ENCODE measurements around the gene UQCR10. TPM values are rescaled to one million over a fixed set of nuclear protein-coding genes. Genes with fewer than 3 reads are reported as not detected.

UQCR10 gene
- total RNA-seq, 3 donors from 2014 or later: 61.2 to 74.1 (median 68.3) TPM

- TF ChIP-seq POLR2AphosphoS5 (IDR thresholded peaks at IDR 0.05): no peak
- no peak for TF ChIP-seq POLR2A (IDR thresholded peaks at IDR 0.05)
- no peak for TF ChIP-seq CTCF (IDR thresholded peaks at IDR 0.05)
- Histone ChIP-seq H3K4me1 (no peaks in the 10 kb centered on the region), H3K4me3 (no peak overlapping the region), H3K27me3 (peaks cover 3 to 10% of the 10 kb centered on the region in 2 donors), H3K9me3 (no peaks in the 10 kb centered on the region), H3K27ac (no peak overlapping the region), H3K36me3 (no peaks in the 10 kb centered on the region)
- DNase-seq (ENCODE audit: low spot score in 2 of 2): no peak
- intact Hi-C loops (cut with DNase I; ENCODE audit: low total_unique reads): no loop called here
Measured at GRCh38 chr22:29726106-29726505, 41.1 kb upstream of the UQCR10 start.

GRCh38 chr22:29726512-29727130, 40.5 kb upstream of the UQCR10 start:
- intact Hi-C loops (cut with DNase I; ENCODE audit: low total_unique reads): no loop called here
- TF ChIP-seq POLR2A (IDR thresholded peaks at IDR 0.05) (no peak), POLR2AphosphoS5 (IDR thresholded peaks at IDR 0.05) (no peak), CTCF (IDR thresholded peaks at IDR 0.05) (no peak)

GRCh38 chr22:29727131-29727523, 40.0 kb upstream of the UQCR10 start:
- intact Hi-C loops (cut with DNase I; ENCODE audit: low total_unique reads): no loop called here
- no peaks in the 10 kb centered on the region for H3K4me1 ChIP-seq
- H3K9me3 ChIP-seq: no peaks in the 10 kb centered on the region
- H3K27ac ChIP-seq: no peak overlapping the region
- DNase-seq (ENCODE audit: low spot score in 2 of 2): no peak
- H3K27me3 ChIP-seq: no peaks in the 10 kb centered on the region
- TF ChIP-seq POLR2A (IDR thresholded peaks at IDR 0.05) (no peak), CTCF (IDR thresholded peaks at IDR 0.05) (no peak), POLR2AphosphoS5 (IDR thresholded peaks at IDR 0.05) (no peak)
- no peak overlapping the region for H3K4me3 ChIP-seq
- H3K36me3 ChIP-seq: no peaks in the 10 kb centered on the region

More at GRCh38 chr22:29726512-29727130, 40.5 kb upstream of the UQCR10 start:
- Histone ChIP-seq H3K4me1 (no peaks in the 10 kb centered on the region), H3K27me3 (peaks cover 0 to 5% of the 10 kb centered on the region in 2 donors), H3K9me3 (no peaks in the 10 kb centered on the region), H3K27ac (no peak overlapping the region), H3K36me3 (no peaks in the 10 kb centered on the region), H3K4me3 (no peak overlapping the region)
- DNase-seq (ENCODE audit: low spot score in 2 of 2): no peak

GRCh38 chr22:29729161-29729560, 38.0 kb upstream of the UQCR10 start:
- Histone ChIP-seq H3K4me1 (no peaks in the 10 kb centered on the region), H3K27me3 (no peaks in the 10 kb centered on the region), H3K27ac (no peak overlapping the region), H3K36me3 (no peaks in the 10 kb centered on the region), H3K4me3 (no peak overlapping the region), H3K9me3 (no peaks in the 10 kb centered on the region)
- no peak for DNase-seq (ENCODE audit: low spot score in 2 of 2)
- intact Hi-C loops (cut with DNase I; ENCODE audit: low total_unique reads): no loop called here
- TF ChIP-seq CTCF (IDR thresholded peaks at IDR 0.05): no peak
- TF ChIP-seq POLR2A (IDR thresholded peaks at IDR 0.05): no peak
- no peak for TF ChIP-seq POLR2AphosphoS5 (IDR thresholded peaks at IDR 0.05)

- no peaks in the 10 kb centered on the region for H3K27me3 ChIP-seq
- intact Hi-C loops (cut with DNase I; ENCODE audit: low total_unique reads): loop anchor here (10.0 kb wide), 1 partner anchor 1324 kb away; no protein-coding TSS in a partner anchor
- no peak overlapping the region for H3K4me3 ChIP-seq
- no peaks in the 10 kb centered on the region for H3K36me3 ChIP-seq
- H3K4me1 ChIP-seq: no peaks in the 10 kb centered on the region
- no peak for DNase-seq (ENCODE audit: low spot score in 2 of 2)
- no peaks in the 10 kb centered on the region for H3K9me3 ChIP-seq
- no peak overlapping the region for H3K27ac ChIP-seq
- TF ChIP-seq POLR2AphosphoS5 (IDR thresholded peaks at IDR 0.05): no peak
- no peak for TF ChIP-seq POLR2A (IDR thresholded peaks at IDR 0.05)
- TF ChIP-seq CTCF (IDR thresholded peaks at IDR 0.05): no peak
Measured at GRCh38 chr22:29731058-29731850, 35.9 kb upstream of the UQCR10 start.
